Measurements from ENCODE around the gene DCAF5.
"Not testable (repeated sequence)": the region's sequence is repeated elsewhere in the genome, so short reads cannot be mapped to it uniquely, and the experiment has no call there.

DCAF5 gene

GRCh38 chr14:69096781-69097475 lies 56.0 kb downstream of the DCAF5 start:
- no peak for DNase-seq (ENCODE audit: low spot score)

- no peak for DNase-seq (ENCODE audit: low spot score)
Observed at GRCh38 chr14:69096246-69096645, 56.7 kb downstream of the DCAF5 start.

- no peak for DNase-seq (ENCODE audit: low spot score)
Observed at GRCh38 chr14:69094481-69094880, 58.4 kb downstream of the DCAF5 start.

- no peak for DNase-seq (ENCODE audit: low spot score)
Observed at GRCh38 chr14:69093631-69094421, 59.1 kb downstream of the DCAF5 start.

GRCh38 chr14:69092840-69093422 lies 60.0 kb downstream of the DCAF5 start:
- no peak for DNase-seq (ENCODE audit: low spot score)

- no peak for DNase-seq (ENCODE audit: low spot score)
Observed at GRCh38 chr14:69091695-69092094, 61.2 kb downstream of the DCAF5 start.

- DNase-seq (ENCODE audit: low spot score): no peak
Observed at GRCh38 chr14:69091006-69091405, 61.9 kb downstream of the DCAF5 start.

- DNase-seq (ENCODE audit: low spot score): no peak
Observed at GRCh38 chr14:69090187-69090789, 62.6 kb downstream of the DCAF5 start.

- DNase-seq (ENCODE audit: low spot score): no peak
Observed at GRCh38 chr14:69089046-69089445, 63.9 kb downstream of the DCAF5 start.

- no peak for DNase-seq (ENCODE audit: low spot score)
Observed at GRCh38 chr14:69088586-69088985, 64.3 kb downstream of the DCAF5 start.

- no peak for DNase-seq (ENCODE audit: low spot score)
Observed at GRCh38 chr14:69087061-69087461, 65.9 kb downstream of the DCAF5 start.

- DNase-seq (ENCODE audit: low spot score): no peak
Observed at GRCh38 chr14:69086537-69086936, 66.4 kb downstream of the DCAF5 start.

- no peak for DNase-seq (ENCODE audit: low spot score)
Observed at GRCh38 chr14:69084023-69084422, 68.9 kb downstream of the DCAF5 start.

- DNase-seq (ENCODE audit: low spot score): no peak
Observed at GRCh38 chr14:69083181-69083580, 69.7 kb downstream of the DCAF5 start.

GRCh38 chr14:69081271-69081670 lies 71.6 kb downstream of the DCAF5 start:
- DNase-seq (ENCODE audit: low spot score): no peak

- no peak for DNase-seq (ENCODE audit: low spot score)
Observed at GRCh38 chr14:69079747-69080146, 73.2 kb downstream of the DCAF5 start.

- DNase-seq (ENCODE audit: low spot score): no peak
Observed at GRCh38 chr14:69079188-69079742, 73.7 kb downstream of the DCAF5 start.

- no peak for DNase-seq (ENCODE audit: low spot score)
Observed at GRCh38 chr14:69077841-69078240, 75.1 kb downstream of the DCAF5 start.

- DNase-seq (ENCODE audit: low spot score): not testable (repeated sequence)
Observed at GRCh38 chr14:69077185-69077584, 75.7 kb downstream of the DCAF5 start.

- no peak for DNase-seq (ENCODE audit: low spot score)
Observed at GRCh38 chr14:69076341-69076740, 76.6 kb downstream of the DCAF5 start.

- DNase-seq (ENCODE audit: low spot score): no peak
Observed at GRCh38 chr14:69073915-69074314, 79.0 kb downstream of the DCAF5 start.

GRCh38 chr14:69073429-69073828 lies 79.5 kb downstream of the DCAF5 start:
- no peak for DNase-seq (ENCODE audit: low spot score)
